ENCODE data around the gene SDHB. TPM values are rescaled to one million over a fixed set of nuclear protein-coding genes. Genes with fewer than 3 reads are reported as not detected.
A peak's percentile ranks its signal among the peaks of the same experiment; 100 is the strongest.

SDHB gene
- total RNA-seq, 1 donor from 2014 or later, result 61.2 TPM

GRCh38 chr1:16992675-16993074, 61.2 kb downstream of the SDHB start:
- TF ChIP-seq EZH2phosphoT487 (IDR thresholded peaks at IDR 0.05) (no peak), EZH2 (IDR thresholded peaks at IDR 0.05) (no peak)
- TF ChIP-seq, protein P1, sequence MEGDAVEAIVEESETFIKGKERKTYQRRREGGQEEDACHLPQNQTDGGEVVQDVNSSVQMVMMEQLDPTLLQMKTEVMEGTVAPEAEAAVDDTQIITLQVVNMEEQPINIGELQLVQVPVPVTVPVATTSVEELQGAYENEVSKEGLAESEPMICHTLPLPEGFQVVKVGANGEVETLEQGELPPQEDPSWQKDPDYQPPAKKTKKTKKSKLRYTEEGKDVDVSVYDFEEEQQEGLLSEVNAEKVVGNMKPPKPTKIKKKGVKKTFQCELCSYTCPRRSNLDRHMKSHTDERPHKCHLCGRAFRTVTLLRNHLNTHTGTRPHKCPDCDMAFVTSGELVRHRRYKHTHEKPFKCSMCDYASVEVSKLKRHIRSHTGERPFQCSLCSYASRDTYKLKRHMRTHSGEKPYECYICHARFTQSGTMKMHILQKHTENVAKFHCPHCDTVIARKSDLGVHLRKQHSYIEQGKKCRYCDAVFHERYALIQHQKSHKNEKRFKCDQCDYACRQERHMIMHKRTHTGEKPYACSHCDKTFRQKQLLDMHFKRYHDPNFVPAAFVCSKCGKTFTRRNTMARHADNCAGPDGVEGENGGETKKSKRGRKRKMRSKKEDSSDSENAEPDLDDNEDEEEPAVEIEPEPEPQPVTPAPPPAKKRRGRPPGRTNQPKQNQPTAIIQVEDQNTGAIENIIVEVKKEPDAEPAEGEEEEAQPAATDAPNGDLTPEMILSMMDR (IDR thresholded peaks at IDR 0.05), result no peak
- no peak overlapping the region for H2AFZ ChIP-seq (replicated peaks)
- Mint-ChIP-seq H3K36me3 (peaks cover 5% of the 10 kb centered on the region), H3K4me1 (no peaks in the 10 kb centered on the region), H3K4me3 (no peak overlapping the region), H3K27ac (peak overlapping the region; percentile 37), H3K9me3 (no peaks in the 10 kb centered on the region), H3K27me3 (ENCODE audit: insufficient read depth, low read depth) (peaks cover 3% of the 10 kb centered on the region)
- no peak overlapping the region for H3K4me3 ChIP-seq
- H3K79me2 ChIP-seq (ENCODE audit: low read depth), result no peaks in the 10 kb centered on the region
- H3K27ac ChIP-seq, result no peak overlapping the region
- H3K36me3 ChIP-seq, result no peaks in the 10 kb centered on the region
- no peaks in the 10 kb centered on the region for H3K27me3 ChIP-seq
- H3K9ac ChIP-seq, result no peak overlapping the region
- H3F3A ChIP-seq (ENCODE audit: low read depth), result no peaks in the 10 kb centered on the region
- no peaks in the 10 kb centered on the region for H3K4me1 ChIP-seq
- no peak for DNase-seq (ENCODE audit: low spot score)
- no peak overlapping the region for H3K4me2 ChIP-seq
- H3K9me3 ChIP-seq (ENCODE audit: low read depth), result no peaks in the 10 kb centered on the region
- no peaks in the 10 kb centered on the region for H4K20me1 ChIP-seq (ENCODE audit: low read depth)

DNA sequence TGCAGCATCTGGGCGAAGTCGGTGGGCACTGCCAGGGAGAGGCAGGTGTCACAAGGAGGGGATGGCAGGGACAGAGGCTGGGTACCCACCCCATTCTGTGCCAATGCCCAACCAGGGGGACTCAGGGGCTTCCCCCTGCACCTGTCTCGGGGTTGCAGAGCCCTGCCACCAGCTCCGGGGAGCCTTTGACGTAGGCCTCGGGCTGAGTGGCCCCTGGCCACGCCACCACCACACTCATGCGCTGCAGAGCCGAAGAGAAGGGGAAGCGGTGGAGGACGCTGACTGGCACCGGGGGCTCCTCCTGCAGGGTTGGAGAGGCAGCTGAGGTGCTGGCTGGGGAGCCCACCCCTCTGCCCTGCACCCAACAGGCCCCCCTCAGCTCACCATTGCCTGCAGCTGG, 61.7 kb downstream of the SDHB start:
- DNase-seq (ENCODE audit: low spot score), result no peak
- Histone ChIP-seq H3K36me3 (no peaks in the 10 kb centered on the region), H3K79me2 (ENCODE audit: low read depth) (no peaks in the 10 kb centered on the region), H3K4me3 (no peak overlapping the region), H3K9me3 (ENCODE audit: low read depth) (no peaks in the 10 kb centered on the region), H3K27ac (no peak overlapping the region), H3K27me3 (no peaks in the 10 kb centered on the region), H2AFZ (replicated peaks) (no peak overlapping the region), H3F3A (ENCODE audit: low read depth) (no peaks in the 10 kb centered on the region), H3K4me1 (no peaks in the 10 kb centered on the region), H4K20me1 (ENCODE audit: low read depth) (no peaks in the 10 kb centered on the region), H3K4me2 (no peak overlapping the region), H3K9ac (no peak overlapping the region)
- no peaks in the 10 kb centered on the region for H3K4me1 Mint-ChIP-seq
- peaks cover 3% of the 10 kb centered on the region for H3K27me3 Mint-ChIP-seq (ENCODE audit: insufficient read depth, low read depth)
- TF ChIP-seq EZH2phosphoT487 (IDR thresholded peaks at IDR 0.05) (no peak), EZH2 (IDR thresholded peaks at IDR 0.05) (no peak)
- TF ChIP-seq, protein P1 (IDR thresholded peaks at IDR 0.05), result no peak
- H3K4me3 Mint-ChIP-seq, result no peak overlapping the region
- peaks cover 5% of the 10 kb centered on the region for H3K36me3 Mint-ChIP-seq
- H3K27ac Mint-ChIP-seq, result no peak overlapping the region
- H3K9me3 Mint-ChIP-seq, result no peaks in the 10 kb centered on the region

GRCh38 chr1:16991571-16991970, 62.3 kb downstream of the SDHB start:
- H2AFZ ChIP-seq (replicated peaks), result no peak overlapping the region
- no peaks in the 10 kb centered on the region for H3K4me1 ChIP-seq
- H3K27me3 ChIP-seq, result no peaks in the 10 kb centered on the region
- no peaks in the 10 kb centered on the region for H3K36me3 ChIP-seq
- H3F3A ChIP-seq (ENCODE audit: low read depth), result no peaks in the 10 kb centered on the region
- H3K27me3 Mint-ChIP-seq (ENCODE audit: insufficient read depth, low read depth), result peaks cover 3% of the 10 kb centered on the region
- no peaks in the 10 kb centered on the region for H3K9me3 Mint-ChIP-seq
- no peaks in the 10 kb centered on the region for H3K79me2 ChIP-seq (ENCODE audit: low read depth)
- no peak overlapping the region for H3K4me3 ChIP-seq
- peaks cover 5% of the 10 kb centered on the region for H3K36me3 Mint-ChIP-seq
- H4K20me1 ChIP-seq (ENCODE audit: low read depth), result no peaks in the 10 kb centered on the region
- peak overlapping the region; percentile 80 for H3K27ac Mint-ChIP-seq
- H3K9me3 ChIP-seq (ENCODE audit: low read depth), result no peaks in the 10 kb centered on the region
- no peak overlapping the region for H3K27ac ChIP-seq
- TF ChIP-seq EZH2 (IDR thresholded peaks at IDR 0.05) (no peak), EZH2phosphoT487 (IDR thresholded peaks at IDR 0.05) (no peak)
- TF ChIP-seq, protein P1 (IDR thresholded peaks at IDR 0.05), result no peak
- H3K9ac ChIP-seq, result no peak overlapping the region
- no peak overlapping the region for H3K4me3 Mint-ChIP-seq
- no peaks in the 10 kb centered on the region for H3K4me1 Mint-ChIP-seq
- DNase-seq (ENCODE audit: low spot score), result no peak
- no peak overlapping the region for H3K4me2 ChIP-seq
